GM12878 (cell line): ENCODE data around the gene GNGT2. TPM values are rescaled to one million over a fixed set of nuclear protein-coding genes. Genes with fewer than 3 reads are reported as not detected.

Source experiments
- CBFB ChIP-seq: IDR thresholded peaks from 2 replicates; pipeline ENCODE4 v1.6.1; 2016; ENCODE audit warnings: antibody characterized with exemption, low read depth
- CBX5 ChIP-seq: sonication (generic); IDR thresholded peaks from 2 replicates; pipeline ENCODE4 v1.6.1; 2016; ENCODE audit warnings: low read depth, moderate library complexity, mild to moderate bottlenecking, inconsistent platforms
- E4F1 ChIP-seq: fragments of 450-650 bp; IDR thresholded peaks from 2 replicates; pipeline ENCODE4 v1.6.1; 2018; ENCODE audit warnings: borderline replicate concordance, mild to moderate bottlenecking; ENCODE audit not compliant: partially characterized antibody
- KDM1A ChIP-seq: fragments of 200-600 bp; sonication (generic); IDR thresholded peaks from 2 replicates; pipeline ENCODE4 v1.6.1; 2016; ENCODE audit warnings: borderline replicate concordance
- NFIC ChIP-seq: IDR thresholded peaks from 2 replicates; pipeline ENCODE4 v1.6.1; 2012; ENCODE audit warnings: low read depth, mild to moderate bottlenecking, inconsistent platforms, low read length, moderate library complexity
- NR2F1 ChIP-seq: fragments of 450-650 bp; conservative IDR thresholded peaks from 2 replicates; pipeline ENCODE4 v1.6.1; 2017; ENCODE audit warnings: mild to moderate bottlenecking
- TCF3 ChIP-seq: IDR thresholded peaks from 2 replicates; pipeline ENCODE4 v1.6.1; 2012; ENCODE audit warnings: low read depth, mild to moderate bottlenecking, low read length, borderline replicate concordance; ENCODE audit not compliant: insufficient read depth
- ZZZ3 ChIP-seq: IDR thresholded peaks from 2 replicates; pipeline ENCODE4 v1.6.1; 2011; ENCODE audit warnings: low read depth; ENCODE audit not compliant: control insufficient read depth, insufficient read length
- polyA plus RNA-seq, 11 experiments: library from polyadenylated mRNA; depleted of rRNA in 4 of 11; unstranded in 6 of 11; stranded (reverse) in 5 of 11; fragments of >200 nt; fragmentation: Nextera tagmentation in 4 of 11; fragmentation: Illumina TruSeq in 1 of 11; extraction: Ambion mirVana in 4 of 11; extraction: Trizol in 1 of 11; gene quantifications; 1 replicate in 1 of 11; 2 replicates in 10 of 11; pipeline versions ENCODE4 v1.2.1 to v1.2.3, GENCODE V29; 2011 to 2016; ENCODE audit warnings: inconsistent platforms in 2 of 11, missing spikeins in 2 of 11, low read depth in 1 of 11
- total RNA-seq, 4 experiments: library from RNA; depleted of rRNA in 3 of 4; stranded (reverse); fragments of >200 nt in 3 of 4; fragmentation: Illumina TruSeq in 1 of 4; extraction: Trizol in 1 of 4; gene quantifications; 2 replicates each; pipeline versions ENCODE4 v1.2.1 to v1.2.3, GENCODE V29; 2013 to 2021
- TF ChIP-seq, protein P1 (sequence below): fragments of 450-650 bp; IDR thresholded peaks from 2 replicates; pipeline ENCODE4 v1.6.1; 2014; ENCODE audit warnings: mild to moderate bottlenecking
- TF ChIP-seq, protein P2 (sequence below): fragments of 150-350 bp; IDR thresholded peaks from 2 replicates; pipeline ENCODE4 v1.6.1; 2016; ENCODE audit warnings: low read depth, low read length

The GNGT2 gene
- total and polyA plus RNA-seq, 10 of the 15 experiments (the other 5 are each of a cell fraction or from before 2014, with no cell fraction given), result 15.3 to 60.4 (median 32.0) TPM

GRCh38 chr17:49241040-49241439 is 30.7 kb upstream of the GNGT2 start (continued):
- TF ChIP-seq KDM1A (no peak), CBFB (no peak), CBX5 (no peak), E4F1 (no peak), ZZZ3 (no peak), NR2F1 (no peak), TCF3 (no peak), NFIC (no peak)
- TF ChIP-seq, protein P1, sequence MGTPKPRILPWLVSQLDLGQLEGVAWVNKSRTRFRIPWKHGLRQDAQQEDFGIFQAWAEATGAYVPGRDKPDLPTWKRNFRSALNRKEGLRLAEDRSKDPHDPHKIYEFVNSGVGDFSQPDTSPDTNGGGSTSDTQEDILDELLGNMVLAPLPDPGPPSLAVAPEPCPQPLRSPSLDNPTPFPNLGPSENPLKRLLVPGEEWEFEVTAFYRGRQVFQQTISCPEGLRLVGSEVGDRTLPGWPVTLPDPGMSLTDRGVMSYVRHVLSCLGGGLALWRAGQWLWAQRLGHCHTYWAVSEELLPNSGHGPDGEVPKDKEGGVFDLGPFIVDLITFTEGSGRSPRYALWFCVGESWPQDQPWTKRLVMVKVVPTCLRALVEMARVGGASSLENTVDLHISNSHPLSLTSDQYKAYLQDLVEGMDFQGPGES, result no peak
- TF ChIP-seq, protein P2, sequence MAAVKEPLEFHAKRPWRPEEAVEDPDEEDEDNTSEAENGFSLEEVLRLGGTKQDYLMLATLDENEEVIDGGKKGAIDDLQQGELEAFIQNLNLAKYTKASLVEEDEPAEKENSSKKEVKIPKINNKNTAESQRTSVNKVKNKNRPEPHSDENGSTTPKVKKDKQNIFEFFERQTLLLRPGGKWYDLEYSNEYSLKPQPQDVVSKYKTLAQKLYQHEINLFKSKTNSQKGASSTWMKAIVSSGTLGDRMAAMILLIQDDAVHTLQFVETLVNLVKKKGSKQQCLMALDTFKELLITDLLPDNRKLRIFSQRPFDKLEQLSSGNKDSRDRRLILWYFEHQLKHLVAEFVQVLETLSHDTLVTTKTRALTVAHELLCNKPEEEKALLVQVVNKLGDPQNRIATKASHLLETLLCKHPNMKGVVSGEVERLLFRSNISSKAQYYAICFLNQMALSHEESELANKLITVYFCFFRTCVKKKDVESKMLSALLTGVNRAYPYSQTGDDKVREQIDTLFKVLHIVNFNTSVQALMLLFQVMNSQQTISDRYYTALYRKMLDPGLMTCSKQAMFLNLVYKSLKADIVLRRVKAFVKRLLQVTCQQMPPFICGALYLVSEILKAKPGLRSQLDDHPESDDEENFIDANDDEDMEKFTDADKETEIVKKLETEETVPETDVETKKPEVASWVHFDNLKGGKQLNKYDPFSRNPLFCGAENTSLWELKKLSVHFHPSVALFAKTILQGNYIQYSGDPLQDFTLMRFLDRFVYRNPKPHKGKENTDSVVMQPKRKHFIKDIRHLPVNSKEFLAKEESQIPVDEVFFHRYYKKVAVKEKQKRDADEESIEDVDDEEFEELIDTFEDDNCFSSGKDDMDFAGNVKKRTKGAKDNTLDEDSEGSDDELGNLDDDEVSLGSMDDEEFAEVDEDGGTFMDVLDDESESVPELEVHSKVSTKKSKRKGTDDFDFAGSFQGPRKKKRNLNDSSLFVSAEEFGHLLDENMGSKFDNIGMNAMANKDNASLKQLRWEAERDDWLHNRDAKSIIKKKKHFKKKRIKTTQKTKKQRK, result no peak
